ENCODE measurements around the gene RIMOC1. TPM values are rescaled to one million over a fixed set of nuclear protein-coding genes. Genes with fewer than 3 reads are reported as not detected.

The RIMOC1 gene
- total and polyA plus RNA-seq, 2 of the 8 experiments (the other 6 are each of a cell fraction or from before 2014, with no cell fraction given) = 20.6 to 35.1 TPM

DNA sequence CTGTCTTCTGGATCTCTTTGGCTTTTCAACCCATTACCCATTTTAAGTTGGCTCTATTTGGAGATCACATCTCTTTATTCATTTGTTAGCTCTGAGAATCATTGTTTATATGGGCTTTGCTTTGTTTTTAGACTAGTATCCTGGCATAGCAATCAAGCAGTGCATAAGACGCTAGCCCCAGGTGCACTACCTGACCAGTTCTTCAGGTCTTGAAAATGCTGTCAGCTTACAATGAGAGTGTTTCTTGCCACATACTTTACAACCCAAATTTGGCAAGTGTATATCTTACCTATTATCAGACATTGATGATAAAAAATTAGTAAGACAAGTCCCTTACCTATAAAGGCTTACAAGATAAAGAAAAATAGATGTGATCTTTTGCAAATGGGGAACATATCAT is 46.2 kb upstream of the RIMOC1 start:
- H4K5ac ChIP-seq (ENCODE audit: insufficient read length, low read depth, low read length) = no peak overlapping the region
- no peak overlapping the region for H3K23ac ChIP-seq (ENCODE audit: insufficient read length)
- DNase-seq (ENCODE audit: low read depth in 1 of 2, low spot score in 2 of 2) = no peak
- H3K4me2 ChIP-seq (ENCODE audit: insufficient read depth in 1 of 2, low read depth in 2 of 2, low read length in 2 of 2) = no peak overlapping the region
- no peak overlapping the region for H3K4ac ChIP-seq (replicated peaks; ENCODE audit: insufficient read length, low read depth, low read length)
- no peak overlapping the region for H4K91ac ChIP-seq (replicated peaks; ENCODE audit: insufficient read length, low read length)
- H2BK5ac ChIP-seq (ENCODE audit: low read depth, low read length) = no peak overlapping the region
- no peaks in the 10 kb centered on the region for H3K4me1 ChIP-seq (replicated peaks in 1 of 4; ENCODE audit: control insufficient read depth in 3 of 4, insufficient read depth in 4 of 4, low read length in 3 of 4)
- peaks cover 0 to 3% of the 10 kb centered on the region in 2 experiments for H4K20me1 ChIP-seq (replicated peaks in 1 of 2; ENCODE audit: control insufficient read depth in 1 of 2, insufficient read depth in 2 of 2, low read length in 2 of 2)
- no peak overlapping the region for H3K56ac ChIP-seq (replicated peaks; ENCODE audit: insufficient read length, low read depth, low read length)
- no peaks in the 10 kb centered on the region for H3K9me3 ChIP-seq (ENCODE audit: insufficient read depth in 2 of 2, low read depth in 1 of 2, low read length in 1 of 2)
- H3K27me3 ChIP-seq (replicated peaks in 1 of 4; ENCODE audit: control insufficient read depth in 3 of 4, extremely low read depth in 1 of 4, insufficient read depth in 3 of 4, low read length in 3 of 4) = peaks cover 0 to 2% (median 0%) of the 10 kb centered on the region in 4 experiments; a peak in 1 of 7 replicates
- H2BK12ac ChIP-seq (ENCODE audit: low read depth, low read length) = no peak overlapping the region
- no peaks in the 10 kb centered on the region for H3K79me1 ChIP-seq (ENCODE audit: low read depth, low read length)
- H2AFZ ChIP-seq (ENCODE audit: low read length) = no peak overlapping the region
- H3K36me3 ChIP-seq (ENCODE audit: control insufficient read depth in 2 of 4, insufficient read depth in 4 of 4, low read length in 3 of 4) = peaks cover 2 to 11% (median 7%) of the 10 kb centered on the region in 4 experiments; a peak in 5 of 8 replicates
- H2AK5ac ChIP-seq (ENCODE audit: low read depth, low read length) = no peak overlapping the region
- ChIA-PET CTCF (ENCODE audit: partially characterized antibody) (interaction anchor here (1.0 to 5.3 kb wide), 4 partner anchors 8 to 1033 kb away, joined by 4 to 56 read pairs (median 13); partner anchors contain the start of gene FBXO4), POLR2A (ENCODE audit: partially characterized antibody) (interaction anchor here (1.3 kb wide), 1 partner anchor 9 kb away, joined by 3 read pairs; no protein-coding TSS in a partner anchor)
- no peak overlapping the region for H3K14ac ChIP-seq (ENCODE audit: insufficient read length)
- no peaks in the 10 kb centered on the region for H3K23me2 ChIP-seq (ENCODE audit: low read depth, low read length)
- FAIRE-seq = no peak
- no peak overlapping the region for H3K27ac ChIP-seq (ENCODE audit: low read depth, low read length)
- H3K79me2 ChIP-seq (ENCODE audit: control insufficient read depth in 1 of 2, insufficient read depth in 2 of 2, low read length in 2 of 2) = no peaks in the 10 kb centered on the region
- H4K8ac ChIP-seq (ENCODE audit: extremely low read depth, insufficient read depth, low read length) = no peak overlapping the region
- H3K4me3 ChIP-seq (ENCODE audit: extremely low read depth in 1 of 4, insufficient read depth in 2 of 4, low read depth in 3 of 4, low read length in 4 of 4) = no peak overlapping the region
- no peak overlapping the region for H2BK120ac ChIP-seq (replicated peaks; ENCODE audit: low read depth, low read length)
- H2BK15ac ChIP-seq (ENCODE audit: low read length) = no peak overlapping the region
- H3K9ac ChIP-seq (replicated peaks in 1 of 4; ENCODE audit: extremely low read depth in 1 of 4, low read depth in 3 of 4, low read length in 3 of 4) = no peak overlapping the region
- TF ChIP-seq POLR2A (IDR thresholded peaks at IDR 0.05; ENCODE audit: control extremely low read depth in 1 of 2, low read depth in 2 of 2, low read length in 2 of 2) (no peak), JUND (IDR thresholded peaks at IDR 0.05; ENCODE audit: low read length) (no peak), BACH1 (IDR thresholded peaks at IDR 0.05; ENCODE audit: low read length) (no peak), TAF1 (IDR thresholded peaks at IDR 0.05; ENCODE audit: low read depth, low read length) (no peak), HDAC6 (IDR thresholded peaks at IDR 0.05; ENCODE audit: low read depth, low read length) (no peak), SAP30 (IDR thresholded peaks at IDR 0.05; ENCODE audit: insufficient read depth, insufficient replicate concordance, low read length) (no peak), SP1 (IDR thresholded peaks at IDR 0.05; ENCODE audit: low read depth, low read length) (no peak), KDM5A (IDR thresholded peaks at IDR 0.05; ENCODE audit: low read length) (no peak), RBBP5 (IDR thresholded peaks at IDR 0.05; ENCODE audit: borderline replicate concordance, low read depth, low read length) (no peak), JUN (IDR thresholded peaks at IDR 0.05; ENCODE audit: low read depth, low read length) (no peak), TEAD4 (IDR thresholded peaks at IDR 0.05; ENCODE audit: low read depth, low read length) (no peak), GABPA (IDR thresholded peaks at IDR 0.05; ENCODE audit: borderline replicate concordance, insufficient read depth, low read length) (no peak), BCL11A (IDR thresholded peaks at IDR 0.05; ENCODE audit: low read depth in 2 of 2, low read length in 2 of 2) (no peak)
- TF ChIP-seq, protein P1, sequence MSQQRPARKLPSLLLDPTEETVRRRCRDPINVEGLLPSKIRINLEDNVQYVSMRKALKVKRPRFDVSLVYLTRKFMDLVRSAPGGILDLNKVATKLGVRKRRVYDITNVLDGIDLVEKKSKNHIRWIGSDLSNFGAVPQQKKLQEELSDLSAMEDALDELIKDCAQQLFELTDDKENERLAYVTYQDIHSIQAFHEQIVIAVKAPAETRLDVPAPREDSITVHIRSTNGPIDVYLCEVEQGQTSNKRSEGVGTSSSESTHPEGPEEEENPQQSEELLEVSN (IDR thresholded peaks at IDR 0.05) = no peak
- no peak overlapping the region for H3K18ac ChIP-seq (ENCODE audit: extremely low read depth, low read length)
- WGBS, 2 experiments (ENCODE audit: extremely low coverage in 1 of 2, insufficient coverage in 1 of 2, insufficient read length in 1 of 2, insufficient replicate concordance in 2 of 2, low coverage in 1 of 2, low lambda C conversion rate in 2 of 2, missing lambda C conversion rate in 1 of 2) = 89% methylated on average over 1 of the region's 1 CpG; no CpG with 5 or more reads in 1 of the 2 experiments
- no peak overlapping the region for H2BK20ac ChIP-seq (ENCODE audit: low read length)

All from H1 (cell line).